Neuronal stem cell (in vitro differentiated cells): ENCODE data around the gene ATP8B1.
A peak's percentile ranks its signal among the peaks of the same experiment; 100 is the strongest.

Source experiments
- DNase-seq: peaks from one replicate; pipeline ENCODE4 v3.0.0-alpha.2; 2013; ENCODE audit warnings: low spot score
- H2AFZ ChIP-seq: one replicate; pipeline ENCODE4 v1.6.1; 2013; ENCODE audit warnings: mild to moderate bottlenecking, low read length, inconsistent platforms
- H2AK5ac ChIP-seq: 2 replicates; pipeline ENCODE4 v1.6.1; 2013; ENCODE audit warnings: low read depth, mild to moderate bottlenecking, inconsistent platforms, low read length, moderate library complexity, mixed read lengths
- H2BK120ac ChIP-seq: 2 replicates; pipeline ENCODE4 v1.6.1; 2013; ENCODE audit warnings: low read depth, mild to moderate bottlenecking, inconsistent platforms, low read length, moderate library complexity, mixed read lengths
- H2BK12ac ChIP-seq: one replicate; pipeline ENCODE4 v1.6.1; 2013; ENCODE audit warnings: low read length, inconsistent platforms
- H2BK15ac ChIP-seq: 2 replicates; pipeline ENCODE4 v1.6.1; 2013; ENCODE audit warnings: mild to moderate bottlenecking, low read length, inconsistent platforms, mixed read lengths
- H2BK5ac ChIP-seq: one replicate; pipeline ENCODE4 v1.6.1; 2013; ENCODE audit warnings: inconsistent platforms, mild to moderate bottlenecking, low read length, moderate library complexity
- H3K14ac ChIP-seq: one replicate; pipeline ENCODE4 v1.6.1; 2013; ENCODE audit warnings: low read length, inconsistent platforms
- H3K18ac ChIP-seq: 2 replicates; pipeline ENCODE4 v1.6.1; 2013; ENCODE audit warnings: low read length, inconsistent platforms
- H3K23ac ChIP-seq: 2 replicates; pipeline ENCODE4 v1.6.1; 2013; ENCODE audit warnings: low read depth, mild to moderate bottlenecking, mixed read lengths, low read length, inconsistent platforms; ENCODE audit not compliant: poor library complexity
- H3K27ac ChIP-seq: replicated peaks from 3 replicates; pipeline ENCODE4 v1.5.1; 2013; ENCODE audit warnings: low read length, inconsistent platforms
- H3K27me3 ChIP-seq, 3 experiments: 2 replicates each; pipeline ENCODE4 v1.6.1; 2013; ENCODE audit warnings: low read length in 3 of 3, mild to moderate bottlenecking in 2 of 3, inconsistent platforms in 1 of 3, low read depth in 1 of 3, mixed read lengths in 1 of 3, moderate library complexity in 1 of 3; ENCODE audit not compliant: control insufficient read depth in 3 of 3, insufficient read depth in 3 of 3
- H3K36me3 ChIP-seq, 2 donors: replicated peaks in 1 of 2; 2 replicates each; pipeline ENCODE4 v1.6.1; 2013; ENCODE audit warnings: low read length in 2 of 2; ENCODE audit not compliant: control insufficient read depth in 2 of 2, insufficient read depth in 2 of 2
- H3K4ac ChIP-seq: 2 replicates; pipeline ENCODE4 v1.6.1; 2013; ENCODE audit warnings: inconsistent platforms, mild to moderate bottlenecking, low read length, moderate library complexity
- H3K4me1 ChIP-seq, 2 donors: 1 replicate in 1 of 2; 2 replicates in 1 of 2; pipeline ENCODE4 v1.6.1; 2013; ENCODE audit warnings: low read length in 2 of 2, low read depth in 1 of 2; ENCODE audit not compliant: control insufficient read depth in 2 of 2, insufficient read depth in 1 of 2
- H3K4me2 ChIP-seq: one replicate; pipeline ENCODE4 v1.6.1; 2013; ENCODE audit warnings: mild to moderate bottlenecking, low read length, inconsistent platforms; ENCODE audit not compliant: insufficient read depth, poor library complexity, severe bottlenecking
- H3K4me3 ChIP-seq, 2 donors: 2 replicates each; pipeline ENCODE4 v1.5.1; 2013; ENCODE audit warnings: low read length in 2 of 2, mild to moderate bottlenecking in 2 of 2, inconsistent platforms in 1 of 2, moderate library complexity in 1 of 2
- H3K79me1 ChIP-seq: one replicate; pipeline ENCODE4 v1.6.1; 2013; ENCODE audit warnings: low read depth, mild to moderate bottlenecking, inconsistent platforms, low read length, moderate library complexity
- H3K9ac ChIP-seq: one replicate; pipeline ENCODE4 v1.6.1; 2013; ENCODE audit warnings: mild to moderate bottlenecking, low read depth, low read length, inconsistent platforms; ENCODE audit not compliant: poor library complexity
- H3K9me3 ChIP-seq, 2 donors: replicated peaks in 1 of 2; 2 replicates each; pipeline versions ENCODE3 to v1.6.1; 2013; ENCODE audit warnings: low read length in 2 of 2, mild to moderate bottlenecking in 2 of 2, inconsistent platforms in 1 of 2, low read depth in 1 of 2, mixed read lengths in 1 of 2, moderate library complexity in 1 of 2; ENCODE audit not compliant: control insufficient read depth in 2 of 2, insufficient read depth in 1 of 2
- H4K8ac ChIP-seq: one replicate; pipeline ENCODE4 v1.6.1; 2013; ENCODE audit warnings: low read depth, mild to moderate bottlenecking, inconsistent platforms, low read length, moderate library complexity
- H4K91ac ChIP-seq: one replicate; pipeline ENCODE4 v1.6.1; 2013; ENCODE audit warnings: low read length, low read depth, mild to moderate bottlenecking, inconsistent platforms; ENCODE audit not compliant: poor library complexity
- WGBS, 2 donors: extraction: QIAGEN DNeasy Blood & Tissue Kit; methylation state at CpG; one replicate each; pipeline ENCODE4 v1.1.7; 2013; ENCODE audit warnings: missing lambda C conversion rate in 2 of 2, mixed read lengths in 1 of 2; ENCODE audit not compliant: insufficient read length in 2 of 2, insufficient replicate concordance in 1 of 2; ENCODE audit errors: extremely low coverage in 2 of 2; 5-methylcytosine and 5-hydroxymethylcytosine counted together

Gene ATP8B1

GRCh38 chr18:57772387-57772799 is 30.7 kb downstream of the ATP8B1 start:
- Histone ChIP-seq H2BK15ac (no peak overlapping the region), H3K4me3 (peak overlapping the region in 1 of 2 donors; percentile 30), H2AK5ac (no peak overlapping the region), H3K4ac (no peak overlapping the region), H3K9me3 (no peaks in the 10 kb centered on the region), H2BK5ac (no peak overlapping the region), H3K14ac (no peak overlapping the region), H2AFZ (no peak overlapping the region), H4K8ac (no peak overlapping the region), H3K4me1 (no peaks in the 10 kb centered on the region), H3K18ac (peak overlapping the region; percentile 27), H3K4me2 (no peak overlapping the region), H3K79me1 (no peaks in the 10 kb centered on the region), H2BK120ac (no peak overlapping the region), H3K9ac (no peak overlapping the region), H3K23ac (no peak overlapping the region), H3K27me3 (no peaks in the 10 kb centered on the region), H4K91ac (no peak overlapping the region), H3K27ac (no peak overlapping the region), H3K36me3 (no peaks in the 10 kb centered on the region), H2BK12ac (no peak overlapping the region)
- no CpG with 5 or more reads among the region's 9 CpGs for WGBS, 2 donors
- no peak for DNase-seq

DNA sequence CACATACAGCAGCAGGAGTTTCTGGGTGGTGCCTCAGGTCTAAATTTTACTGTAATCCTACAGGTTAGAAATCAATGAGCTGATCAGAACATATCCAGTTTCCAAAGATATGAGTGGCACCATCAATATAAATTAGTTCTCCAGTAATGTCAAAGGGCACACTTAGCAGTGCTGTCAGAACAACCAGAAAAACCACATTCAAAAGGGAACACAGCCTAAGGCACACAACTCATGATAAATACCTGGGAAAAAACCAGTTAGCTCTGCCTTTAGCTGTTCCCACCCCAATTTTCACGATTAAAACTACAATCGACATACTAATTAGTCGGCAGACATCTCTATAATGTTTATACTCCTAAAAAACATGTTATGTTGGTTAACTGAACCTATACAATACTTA is 31.5 kb downstream of the ATP8B1 start:
- Histone ChIP-seq H3K27me3 (no peaks in the 10 kb centered on the region), H2BK12ac (no peak overlapping the region), H2AFZ (no peak overlapping the region), H3K9me3 (no peaks in the 10 kb centered on the region), H3K79me1 (no peaks in the 10 kb centered on the region), H3K4me2 (no peak overlapping the region), H3K4me1 (no peaks in the 10 kb centered on the region), H3K27ac (no peak overlapping the region), H2BK5ac (no peak overlapping the region), H3K18ac (no peak overlapping the region), H2AK5ac (no peak overlapping the region), H2BK15ac (no peak overlapping the region), H3K9ac (no peak overlapping the region), H3K4me3 (no peak overlapping the region), H2BK120ac (no peak overlapping the region), H3K4ac (no peak overlapping the region), H3K36me3 (no peaks in the 10 kb centered on the region), H3K14ac (no peak overlapping the region), H4K91ac (no peak overlapping the region), H3K23ac (no peak overlapping the region), H4K8ac (no peak overlapping the region)
- no peak for DNase-seq
- WGBS, 2 donors: no CpG with 5 or more reads among the region's 3 CpGs

GRCh38 chr18:57771193-57771592 is 31.9 kb downstream of the ATP8B1 start:
- no peaks in the 10 kb centered on the region for H3K79me1 ChIP-seq
- no peak for DNase-seq
- no CpG with 5 or more reads among the region's 3 CpGs for WGBS, 2 donors
- H3K27ac ChIP-seq: no peak overlapping the region
- no peak overlapping the region for H4K91ac ChIP-seq
- no peak overlapping the region for H3K4me2 ChIP-seq
- no peaks in the 10 kb centered on the region for H3K36me3 ChIP-seq
- H2BK15ac ChIP-seq: no peak overlapping the region
- no peaks in the 10 kb centered on the region for H3K9me3 ChIP-seq
- H3K4ac ChIP-seq: no peak overlapping the region
- no peak overlapping the region for H4K8ac ChIP-seq
- H2BK5ac ChIP-seq: no peak overlapping the region
- no peak overlapping the region for H3K14ac ChIP-seq
- no peak overlapping the region for H3K18ac ChIP-seq
- H2AFZ ChIP-seq: no peak overlapping the region
- no peak overlapping the region for H2BK12ac ChIP-seq
- no peak overlapping the region for H3K4me3 ChIP-seq
- no peak overlapping the region for H3K23ac ChIP-seq
- no peaks in the 10 kb centered on the region for H3K4me1 ChIP-seq
- no peak overlapping the region for H3K9ac ChIP-seq
- H3K27me3 ChIP-seq: no peaks in the 10 kb centered on the region
- H2BK120ac ChIP-seq: no peak overlapping the region
- no peak overlapping the region for H2AK5ac ChIP-seq

DNA sequence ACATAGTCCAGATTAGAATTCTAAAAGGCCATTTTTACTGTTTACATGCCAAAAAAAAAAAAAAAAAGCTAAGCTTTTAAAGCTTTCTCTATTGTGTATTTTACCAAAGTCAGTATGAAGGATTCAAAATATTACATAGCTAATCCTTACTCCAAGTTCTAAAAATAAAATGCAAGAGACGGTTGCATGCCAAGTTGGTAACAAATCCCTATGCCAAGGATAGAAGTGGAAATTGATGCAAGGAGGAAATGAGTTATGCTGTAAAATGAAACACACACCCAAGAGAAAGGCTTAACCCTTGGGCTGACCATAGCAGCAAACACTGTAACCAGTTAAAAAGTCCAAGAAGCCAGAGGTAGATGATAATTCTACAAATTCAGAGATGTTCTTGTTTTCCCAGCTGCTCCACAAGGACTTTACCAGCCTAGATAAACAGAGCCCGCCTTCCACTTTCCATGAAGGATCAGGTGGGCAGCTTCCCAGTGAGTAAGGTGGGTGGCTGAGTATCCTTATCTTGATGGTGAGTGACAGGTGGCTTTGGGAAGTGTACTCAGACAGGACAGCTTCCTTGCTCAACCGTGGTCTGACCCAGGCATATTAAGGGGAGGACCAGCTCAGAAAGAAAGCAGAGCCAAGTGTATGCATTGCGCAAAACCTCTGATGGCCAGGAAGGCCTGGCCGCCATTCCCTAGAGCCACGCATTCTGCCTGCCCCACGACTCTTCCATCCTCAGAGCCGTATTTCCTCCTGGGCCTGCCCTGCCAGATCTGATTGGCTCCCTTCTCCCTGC is 34.4 kb downstream of the ATP8B1 start:
- Histone ChIP-seq H3K4me1 (no peaks in the 10 kb centered on the region), H3K9me3 (no peaks in the 10 kb centered on the region), H3K27me3 (no peaks in the 10 kb centered on the region), H4K91ac (no peak overlapping the region), H2BK5ac (no peak overlapping the region), H2BK120ac (no peak overlapping the region), H3K36me3 (no peaks in the 10 kb centered on the region), H3K9ac (no peak overlapping the region), H2AFZ (no peak overlapping the region), H3K18ac (no peak overlapping the region), H3K4me3 (no peak overlapping the region), H2AK5ac (no peak overlapping the region), H3K4me2 (no peak overlapping the region), H3K23ac (no peak overlapping the region), H3K27ac (no peak overlapping the region), H3K79me1 (no peaks in the 10 kb centered on the region), H3K4ac (no peak overlapping the region), H2BK15ac (no peak overlapping the region), H3K14ac (no peak overlapping the region), H2BK12ac (no peak overlapping the region), H4K8ac (no peak overlapping the region)
- DNase-seq: no peak
- no CpG with 5 or more reads among the region's 8 CpGs for WGBS, 2 donors
